ENCODE data around the gene ACSL1.

ACSL1 gene

DNA sequence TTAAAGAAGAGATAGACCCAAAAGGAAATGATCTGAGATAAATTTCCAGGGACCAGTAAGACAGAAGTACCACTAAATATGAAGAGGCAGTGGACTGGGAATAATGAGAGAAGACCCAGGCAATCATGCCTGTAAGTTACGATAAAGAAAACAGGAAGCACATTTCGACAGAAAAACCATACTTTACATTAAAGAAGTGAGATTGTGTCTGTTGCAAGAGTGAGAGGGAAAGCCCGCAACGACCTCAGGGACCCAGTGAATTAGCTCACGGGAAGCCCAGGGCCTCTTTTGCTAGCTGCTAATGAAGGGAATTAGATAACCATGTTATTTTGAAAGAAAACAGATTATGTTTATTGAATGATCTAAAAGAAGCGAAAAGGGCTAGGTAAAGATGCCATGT is 28.9 kb upstream of the ACSL1 start:
- Histone ChIP-seq H3K36me3 (ENCODE audit: control insufficient read depth, insufficient read depth, low read length) (no peaks in the 10 kb centered on the region), H3K9me3 (ENCODE audit: control insufficient read depth, insufficient read depth, low read length) (no peaks in the 10 kb centered on the region), H3K27me3 (ENCODE audit: control insufficient read depth, insufficient read depth, low read length) (no peaks in the 10 kb centered on the region), H3K4me1 (ENCODE audit: control insufficient read depth, insufficient read depth, low read length) (no peaks in the 10 kb centered on the region), H3K4me3 (ENCODE audit: low read length) (no peak overlapping the region), H3K27ac (ENCODE audit: low read length) (no peak overlapping the region)
- no peak for DNase-seq (ENCODE audit: low read depth, low spot score)
- WGBS (ENCODE audit: insufficient coverage, insufficient read length) = no CpG with 5 or more reads among the region's 6 CpGs

DNA sequence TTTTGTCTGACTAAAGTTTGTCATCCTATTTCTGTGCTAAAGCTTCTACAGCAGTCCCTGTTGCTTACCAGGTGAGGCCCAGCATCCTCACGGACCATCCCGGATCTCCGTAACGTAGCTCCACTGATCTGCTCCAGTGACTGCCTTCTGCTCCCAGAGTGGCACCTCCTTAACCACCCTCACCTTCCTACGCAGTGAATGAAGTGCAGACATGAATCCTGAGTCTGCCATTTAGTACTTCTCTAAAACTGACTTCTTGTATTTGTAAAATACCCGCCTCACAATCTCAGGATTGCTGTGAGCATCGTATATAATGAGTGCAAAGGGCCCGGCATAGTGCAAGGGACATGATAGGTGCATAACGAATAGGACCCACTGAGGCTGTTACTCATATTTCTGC is 27.7 kb upstream of the ACSL1 start:
- Histone ChIP-seq H3K4me1 (ENCODE audit: control insufficient read depth, insufficient read depth, low read length) (no peaks in the 10 kb centered on the region), H3K36me3 (ENCODE audit: control insufficient read depth, insufficient read depth, low read length) (no peaks in the 10 kb centered on the region), H3K4me3 (ENCODE audit: low read length) (no peak overlapping the region), H3K27me3 (ENCODE audit: control insufficient read depth, insufficient read depth, low read length) (no peaks in the 10 kb centered on the region), H3K27ac (ENCODE audit: low read length) (no peak overlapping the region), H3K9me3 (ENCODE audit: control insufficient read depth, insufficient read depth, low read length) (no peaks in the 10 kb centered on the region)
- WGBS (ENCODE audit: insufficient coverage, insufficient read length) = no CpG with 5 or more reads among the region's 9 CpGs
- no peak for DNase-seq (ENCODE audit: low read depth, low spot score)

DNA sequence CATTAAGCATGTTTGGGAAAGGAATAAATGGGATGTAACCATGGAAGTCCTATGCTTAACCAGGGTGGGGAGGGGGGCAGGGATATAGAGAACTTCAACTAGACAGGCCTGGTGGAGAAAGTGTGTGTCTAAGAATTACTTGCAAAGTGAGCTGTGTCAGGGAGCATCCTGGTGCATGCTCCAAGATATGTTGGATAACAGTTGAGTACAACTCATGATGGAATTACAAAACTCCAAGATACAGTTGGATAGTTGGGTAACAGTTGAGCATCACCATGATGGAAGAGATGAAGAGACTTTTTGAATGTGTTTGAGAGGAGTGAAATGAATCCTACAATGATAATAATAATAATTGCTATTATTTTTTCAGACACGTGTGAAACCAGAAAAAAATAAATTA is 26.1 kb upstream of the ACSL1 start:
- Histone ChIP-seq H3K36me3 (ENCODE audit: control insufficient read depth, insufficient read depth, low read length) (no peaks in the 10 kb centered on the region), H3K27ac (ENCODE audit: low read length) (no peak overlapping the region), H3K4me3 (ENCODE audit: low read length) (no peak overlapping the region), H3K9me3 (ENCODE audit: control insufficient read depth, insufficient read depth, low read length) (no peaks in the 10 kb centered on the region), H3K4me1 (ENCODE audit: control insufficient read depth, insufficient read depth, low read length) (no peaks in the 10 kb centered on the region), H3K27me3 (ENCODE audit: control insufficient read depth, insufficient read depth, low read length) (no peaks in the 10 kb centered on the region)
- no peak for DNase-seq (ENCODE audit: low read depth, low spot score)
- WGBS (ENCODE audit: insufficient coverage, insufficient read length) = no CpG with 5 or more reads among the region's 1 CpG

DNA sequence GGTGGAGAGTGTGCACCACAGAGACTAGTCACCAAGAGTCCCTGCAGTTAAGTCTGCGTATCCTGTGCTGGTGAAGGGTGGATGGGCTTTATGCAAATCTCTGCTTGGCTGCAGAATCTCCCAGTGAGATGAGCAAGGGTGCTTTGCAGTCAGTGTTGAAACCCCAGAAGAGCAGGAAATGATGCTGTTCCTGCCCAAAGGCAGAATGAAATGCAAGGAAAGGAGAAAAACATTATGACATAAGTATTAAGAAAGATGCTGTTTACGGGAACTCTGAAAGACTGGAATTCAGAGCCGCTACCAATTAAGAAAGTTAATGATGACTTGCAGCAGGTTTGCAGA is 25.4 kb upstream of the ACSL1 start:
- no peak overlapping the region for H3K4me3 ChIP-seq (ENCODE audit: low read length)
- WGBS (ENCODE audit: insufficient coverage, insufficient read length) = no CpG with 5 or more reads among the region's 3 CpGs
- no peaks in the 10 kb centered on the region for H3K9me3 ChIP-seq (ENCODE audit: control insufficient read depth, insufficient read depth, low read length)
- H3K27me3 ChIP-seq (ENCODE audit: control insufficient read depth, insufficient read depth, low read length) = no peaks in the 10 kb centered on the region
- no peaks in the 10 kb centered on the region for H3K36me3 ChIP-seq (ENCODE audit: control insufficient read depth, insufficient read depth, low read length)
- DNase-seq (ENCODE audit: low read depth, low spot score) = no peak
- H3K27ac ChIP-seq (ENCODE audit: low read length) = no peak overlapping the region
- no peaks in the 10 kb centered on the region for H3K4me1 ChIP-seq (ENCODE audit: control insufficient read depth, insufficient read depth, low read length)

DNA sequence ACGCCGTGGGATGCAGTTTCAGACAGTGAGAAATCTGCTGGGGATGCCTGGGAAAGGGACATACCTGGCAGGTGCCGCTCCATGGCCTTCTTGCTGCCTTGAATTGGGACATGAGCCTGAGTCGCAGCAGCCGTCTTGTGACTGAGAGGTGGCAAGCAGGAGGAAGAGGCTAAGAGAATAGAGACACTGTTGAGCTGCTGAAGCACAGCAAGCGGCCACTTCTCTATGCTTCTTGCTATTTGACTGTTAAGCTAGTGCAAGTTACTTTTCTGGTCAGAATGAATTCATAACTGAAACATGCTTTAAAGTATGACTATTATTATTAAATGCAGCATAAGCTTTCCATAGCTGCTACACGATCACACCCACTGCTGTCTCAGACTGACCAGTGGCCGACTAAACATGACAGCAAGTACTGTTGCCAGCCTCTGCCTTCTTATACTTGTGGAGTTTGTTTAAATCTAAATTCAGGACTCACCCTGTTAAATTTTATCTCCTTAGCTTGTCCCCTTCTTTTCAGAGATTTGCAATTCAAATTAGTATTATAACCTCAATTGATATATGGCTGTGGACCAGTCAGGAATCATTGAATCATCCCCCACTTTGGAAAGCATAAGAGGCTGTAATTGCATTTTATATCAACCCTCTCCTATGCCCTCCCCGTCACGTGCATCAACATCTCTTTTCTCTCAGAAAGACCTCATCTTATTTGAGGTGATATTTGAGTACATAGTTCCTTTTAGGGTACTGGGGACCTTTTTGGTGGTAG is 24.8 kb upstream of the ACSL1 start:
- no peak for DNase-seq (ENCODE audit: low read depth, low spot score)
- H3K27ac ChIP-seq (ENCODE audit: low read length) = no peak overlapping the region

DNA sequence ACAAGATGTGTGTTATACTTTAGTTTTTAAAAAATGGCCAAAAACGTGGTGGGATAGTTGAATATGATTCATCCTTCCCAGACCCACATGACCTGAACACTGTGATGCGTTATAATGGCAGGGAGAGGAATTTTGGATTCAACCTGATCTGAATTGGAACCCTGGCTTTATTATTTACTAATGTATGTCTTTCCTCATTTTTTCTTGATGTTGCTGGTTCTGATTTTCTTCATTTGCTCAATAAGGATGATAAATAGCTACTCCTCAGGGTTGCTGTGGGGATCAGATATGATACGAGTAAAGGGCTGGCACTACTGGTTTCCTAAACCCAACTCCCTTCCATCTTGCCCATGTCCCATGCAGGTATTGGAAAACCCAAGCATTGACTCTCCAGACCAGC is 24.2 kb upstream of the ACSL1 start:
- WGBS (ENCODE audit: insufficient coverage, insufficient read length) = no CpG with 5 or more reads among the region's 3 CpGs
- H3K27ac ChIP-seq (ENCODE audit: low read length) = no peak overlapping the region

More for the DNA sequence above, 24.8 kb upstream of the ACSL1 start:
- no peaks in the 10 kb centered on the region for H3K27me3 ChIP-seq (ENCODE audit: control insufficient read depth, insufficient read depth, low read length)
- no peaks in the 10 kb centered on the region for H3K36me3 ChIP-seq (ENCODE audit: control insufficient read depth, insufficient read depth, low read length)
- H3K9me3 ChIP-seq (ENCODE audit: control insufficient read depth, insufficient read depth, low read length) = no peaks in the 10 kb centered on the region
- H3K4me1 ChIP-seq (ENCODE audit: control insufficient read depth, insufficient read depth, low read length) = no peaks in the 10 kb centered on the region
- no CpG with 5 or more reads among the region's 10 CpGs for WGBS (ENCODE audit: insufficient coverage, insufficient read length)
- H3K4me3 ChIP-seq (ENCODE audit: low read length) = no peak overlapping the region

DNA sequence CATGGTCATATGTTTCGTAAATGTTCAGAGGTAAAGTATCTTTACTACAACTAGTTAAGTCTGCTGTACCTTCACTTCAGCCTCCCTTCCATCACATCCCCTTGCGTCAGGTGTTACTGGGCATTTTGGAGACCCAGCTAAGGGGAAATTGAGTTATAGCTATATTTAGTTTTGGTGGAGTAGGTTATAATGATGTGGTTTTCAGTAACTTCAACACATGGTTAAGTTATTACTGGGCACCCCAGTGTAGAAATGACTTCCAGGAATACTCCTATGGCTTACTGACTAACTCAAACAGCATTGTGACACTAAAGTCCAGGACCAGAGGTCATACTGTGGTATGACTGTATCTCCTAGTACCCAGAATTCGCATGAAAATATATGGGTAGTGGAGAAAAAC is 23.4 kb upstream of the ACSL1 start:
- no peak for DNase-seq (ENCODE audit: low read depth, low spot score)
- Histone ChIP-seq H3K9me3 (ENCODE audit: control insufficient read depth, insufficient read depth, low read length) (no peaks in the 10 kb centered on the region), H3K4me3 (ENCODE audit: low read length) (no peak overlapping the region), H3K4me1 (ENCODE audit: control insufficient read depth, insufficient read depth, low read length) (no peaks in the 10 kb centered on the region), H3K27me3 (ENCODE audit: control insufficient read depth, insufficient read depth, low read length) (no peaks in the 10 kb centered on the region), H3K27ac (ENCODE audit: low read length) (no peak overlapping the region), H3K36me3 (ENCODE audit: control insufficient read depth, insufficient read depth, low read length) (no peaks in the 10 kb centered on the region)
- no CpG with 5 or more reads among the region's 3 CpGs for WGBS (ENCODE audit: insufficient coverage, insufficient read length)

More for the DNA sequence above, 24.2 kb upstream of the ACSL1 start:
- H3K4me3 ChIP-seq (ENCODE audit: low read length) = no peak overlapping the region
- H3K36me3 ChIP-seq (ENCODE audit: control insufficient read depth, insufficient read depth, low read length) = no peaks in the 10 kb centered on the region
- H3K27me3 ChIP-seq (ENCODE audit: control insufficient read depth, insufficient read depth, low read length) = no peaks in the 10 kb centered on the region
- DNase-seq (ENCODE audit: low read depth, low spot score) = no peak
- no peaks in the 10 kb centered on the region for H3K4me1 ChIP-seq (ENCODE audit: control insufficient read depth, insufficient read depth, low read length)
- no peaks in the 10 kb centered on the region for H3K9me3 ChIP-seq (ENCODE audit: control insufficient read depth, insufficient read depth, low read length)

DNA sequence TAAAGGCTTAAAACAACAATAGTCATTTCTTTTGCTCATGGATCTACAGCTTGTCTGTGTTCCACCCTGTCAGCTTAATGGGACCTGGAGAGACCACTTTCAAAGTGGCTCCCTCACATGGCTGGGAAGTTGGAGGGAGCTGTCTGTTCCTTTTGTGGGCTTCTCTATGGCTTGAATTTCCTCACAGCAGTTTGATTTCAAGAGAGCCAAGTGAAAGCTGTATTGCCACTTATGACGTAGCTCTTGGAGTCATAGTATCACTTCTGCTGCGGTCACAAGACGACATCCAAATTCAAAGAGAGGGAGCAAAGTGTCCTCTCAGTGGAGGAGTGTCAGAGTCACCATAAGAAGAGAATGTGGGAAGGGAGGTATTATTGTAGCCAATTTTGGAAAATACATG is 22.7 kb upstream of the ACSL1 start:
- Histone ChIP-seq H3K9me3 (ENCODE audit: control insufficient read depth, insufficient read depth, low read length) (no peaks in the 10 kb centered on the region), H3K4me1 (ENCODE audit: control insufficient read depth, insufficient read depth, low read length) (no peaks in the 10 kb centered on the region), H3K36me3 (ENCODE audit: control insufficient read depth, insufficient read depth, low read length) (no peaks in the 10 kb centered on the region), H3K27me3 (ENCODE audit: control insufficient read depth, insufficient read depth, low read length) (no peaks in the 10 kb centered on the region), H3K4me3 (ENCODE audit: low read length) (no peak overlapping the region), H3K27ac (ENCODE audit: low read length) (no peak overlapping the region)
- no CpG with 5 or more reads among the region's 3 CpGs for WGBS (ENCODE audit: insufficient coverage, insufficient read length)
- no peak for DNase-seq (ENCODE audit: low read depth, low spot score)

DNA sequence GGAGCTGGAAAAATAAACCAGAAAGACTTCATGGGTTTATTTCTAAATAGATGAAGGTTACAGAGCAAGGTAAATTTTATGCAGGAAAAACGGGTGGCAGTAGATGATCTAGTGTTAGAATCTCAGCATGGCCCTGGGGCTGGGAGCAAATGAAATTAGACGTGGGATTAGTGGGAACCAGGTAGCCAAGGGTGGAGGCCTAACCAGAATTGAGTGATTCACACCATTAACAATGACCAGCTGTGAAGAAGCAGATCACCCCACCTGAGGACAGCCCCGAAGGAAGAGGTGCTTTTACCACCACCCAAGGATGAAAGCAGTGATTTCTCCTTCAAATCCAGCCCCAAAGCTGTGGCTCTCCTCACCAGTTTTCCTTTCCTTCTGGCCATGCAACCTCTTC is 20.8 kb upstream of the ACSL1 start:
- Histone ChIP-seq H3K36me3 (ENCODE audit: control insufficient read depth, insufficient read depth, low read length) (no peaks in the 10 kb centered on the region), H3K9me3 (ENCODE audit: control insufficient read depth, insufficient read depth, low read length) (no peaks in the 10 kb centered on the region), H3K27ac (ENCODE audit: low read length) (no peak overlapping the region), H3K27me3 (ENCODE audit: control insufficient read depth, insufficient read depth, low read length) (no peaks in the 10 kb centered on the region), H3K4me3 (ENCODE audit: low read length) (no peak overlapping the region), H3K4me1 (ENCODE audit: control insufficient read depth, insufficient read depth, low read length) (no peaks in the 10 kb centered on the region)
- DNase-seq (ENCODE audit: low read depth, low spot score) = no peak
- WGBS (ENCODE audit: insufficient coverage, insufficient read length) = no CpG with 5 or more reads among the region's 3 CpGs

DNA sequence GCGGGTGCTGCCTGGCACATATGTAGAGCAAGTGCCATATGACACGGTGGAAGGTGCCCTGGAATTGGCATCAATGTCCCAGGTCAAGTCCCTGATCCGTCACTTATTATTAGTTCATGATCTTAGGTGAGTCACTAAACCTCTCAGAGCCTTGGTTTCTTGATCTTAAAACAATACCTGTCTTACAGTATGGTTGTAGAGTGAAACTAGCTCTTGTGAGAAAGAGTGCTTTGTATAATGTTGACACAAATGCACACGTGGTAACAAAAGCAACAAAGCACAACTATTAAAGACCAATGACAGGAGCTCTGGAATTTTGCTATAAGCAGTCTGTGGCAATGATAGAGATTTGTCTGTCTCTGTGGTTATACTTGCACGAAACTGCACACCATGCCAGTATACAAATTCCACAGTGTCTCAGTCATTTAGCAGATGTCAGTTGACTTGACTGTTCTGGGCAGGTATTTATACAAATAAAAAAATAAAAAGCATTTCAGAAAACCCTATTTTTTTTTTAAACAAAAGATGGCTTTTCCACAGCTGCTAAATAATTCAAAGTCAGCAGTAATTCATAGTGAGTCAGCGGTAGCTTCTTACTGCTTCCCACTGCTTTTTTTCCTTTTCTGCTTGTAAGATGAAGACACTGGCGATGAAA is 19.7 kb upstream of the ACSL1 start:
- H3K4me3 ChIP-seq (ENCODE audit: low read length) = no peak overlapping the region
- no peaks in the 10 kb centered on the region for H3K27me3 ChIP-seq (ENCODE audit: control insufficient read depth, insufficient read depth, low read length)
- H3K9me3 ChIP-seq (ENCODE audit: control insufficient read depth, insufficient read depth, low read length) = no peaks in the 10 kb centered on the region
- H3K27ac ChIP-seq (ENCODE audit: low read length) = no peak overlapping the region
- no peaks in the 10 kb centered on the region for H3K36me3 ChIP-seq (ENCODE audit: control insufficient read depth, insufficient read depth, low read length)
- H3K4me1 ChIP-seq (ENCODE audit: control insufficient read depth, insufficient read depth, low read length) = no peaks in the 10 kb centered on the region
- no CpG with 5 or more reads among the region's 7 CpGs for WGBS (ENCODE audit: insufficient coverage, insufficient read length)
- DNase-seq (ENCODE audit: low read depth, low spot score) = no peak

DNA sequence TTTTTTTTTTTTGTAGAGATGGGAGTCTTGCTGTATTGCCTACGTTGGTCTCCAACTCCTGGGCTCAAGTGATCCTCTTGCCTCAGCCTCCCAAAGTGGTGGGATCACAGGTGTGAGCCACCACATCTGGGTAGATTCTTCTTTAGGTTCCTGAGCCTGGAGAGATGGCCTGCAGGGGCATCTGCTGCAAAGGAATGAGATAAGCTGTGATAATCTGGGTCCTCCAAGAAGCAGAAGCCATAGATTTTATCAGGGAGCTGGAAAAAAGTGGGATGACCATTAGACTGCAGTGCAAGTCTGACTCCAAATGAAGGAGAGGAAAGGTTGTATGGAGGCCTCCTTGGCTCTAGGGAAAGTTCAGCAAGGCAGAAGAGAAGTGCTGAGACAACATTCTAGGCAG is 19.0 kb upstream of the ACSL1 start:
- no CpG with 5 or more reads among the region's 1 CpG for WGBS (ENCODE audit: insufficient coverage, insufficient read length)

More for the DNA sequence above, 19.0 kb upstream of the ACSL1 start:
- Histone ChIP-seq H3K27ac (ENCODE audit: low read length) (no peak overlapping the region), H3K9me3 (ENCODE audit: control insufficient read depth, insufficient read depth, low read length) (no peaks in the 10 kb centered on the region), H3K36me3 (ENCODE audit: control insufficient read depth, insufficient read depth, low read length) (no peaks in the 10 kb centered on the region), H3K4me1 (ENCODE audit: control insufficient read depth, insufficient read depth, low read length) (no peaks in the 10 kb centered on the region), H3K4me3 (ENCODE audit: low read length) (no peak overlapping the region), H3K27me3 (ENCODE audit: control insufficient read depth, insufficient read depth, low read length) (no peaks in the 10 kb centered on the region)
- no peak for DNase-seq (ENCODE audit: low read depth, low spot score)

Measured in iPS DF 6.9 (cell line).